NCI-H345 treated with DMSO at 0.1 percent for 48 hours (cell line): ENCODE measurements around the gene TEX2.

ENCODE experiments used
- DNase-seq: peaks from one replicate; lab custom pipeline; 2025; ENCODE audit not compliant: unreplicated experiment; lab: John Stamatoyannopoulos, UW

TEX2 gene

DNA sequence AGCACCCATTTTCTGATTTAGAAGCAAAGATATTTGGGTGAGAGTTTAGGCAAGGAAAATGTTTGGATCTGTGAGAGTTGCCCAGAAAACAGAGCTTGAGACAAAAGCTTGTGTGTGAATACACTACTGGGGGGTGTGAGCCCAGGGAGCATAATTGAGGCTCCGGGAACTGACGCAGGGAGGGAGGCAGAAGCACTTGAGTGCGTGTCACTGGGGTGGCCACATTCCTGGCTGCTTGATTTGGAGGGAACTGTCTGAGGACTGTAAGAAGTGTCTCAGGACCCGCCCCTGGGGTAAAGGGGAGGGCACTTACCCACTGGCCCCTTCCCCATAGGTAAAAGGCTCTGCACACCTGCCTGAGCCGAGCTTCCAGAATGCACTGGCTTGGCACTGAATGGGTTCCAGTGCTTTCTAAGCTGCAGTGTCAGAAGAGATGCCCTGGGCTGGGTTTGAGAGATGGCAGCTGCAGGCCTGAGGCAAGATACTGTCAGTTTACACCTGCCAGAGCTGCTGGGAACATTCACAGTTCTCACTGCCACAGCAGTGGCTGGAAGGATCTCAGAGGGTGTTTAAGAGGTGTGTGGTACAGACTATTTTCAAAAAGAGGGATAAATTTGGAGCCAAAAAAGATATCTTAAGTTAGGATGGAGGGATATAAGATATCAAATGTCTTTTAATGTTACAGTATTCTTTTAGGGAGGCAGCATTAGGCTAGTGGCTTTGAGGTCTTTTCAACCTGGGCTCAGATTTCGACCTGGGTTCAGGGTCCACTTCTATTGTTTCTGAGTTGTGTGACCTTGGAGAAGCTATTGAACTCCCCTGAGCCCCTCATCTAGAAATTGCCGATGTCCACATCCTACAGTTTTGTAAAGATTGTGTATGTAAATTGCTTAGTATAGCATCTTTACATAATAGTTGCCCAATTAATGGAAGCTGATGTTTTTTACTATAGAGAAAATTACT is 6.9 kb upstream of the TEX2 start:
- DNase-seq = no peak

DNA sequence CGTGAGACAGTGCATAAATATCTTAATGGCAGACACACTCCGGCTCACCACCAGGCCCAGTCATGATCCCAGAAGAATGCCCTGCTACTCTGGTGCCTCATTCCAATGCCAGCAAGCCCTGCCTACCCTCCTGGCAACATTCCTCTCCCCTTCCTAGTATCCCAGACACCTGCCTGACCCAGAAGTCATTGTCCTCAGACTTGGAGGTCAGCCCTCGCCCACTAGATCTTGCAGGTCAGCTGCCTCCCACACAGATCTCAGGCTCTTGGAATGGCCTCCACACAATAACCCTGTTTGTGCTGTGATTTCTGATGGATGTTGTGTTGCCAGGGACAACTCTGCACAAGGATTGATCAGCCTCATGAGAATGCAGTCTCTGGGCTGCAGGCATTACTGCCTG is 1.8 kb upstream of the TEX2 start:
- DNase-seq = no peak

DNA sequence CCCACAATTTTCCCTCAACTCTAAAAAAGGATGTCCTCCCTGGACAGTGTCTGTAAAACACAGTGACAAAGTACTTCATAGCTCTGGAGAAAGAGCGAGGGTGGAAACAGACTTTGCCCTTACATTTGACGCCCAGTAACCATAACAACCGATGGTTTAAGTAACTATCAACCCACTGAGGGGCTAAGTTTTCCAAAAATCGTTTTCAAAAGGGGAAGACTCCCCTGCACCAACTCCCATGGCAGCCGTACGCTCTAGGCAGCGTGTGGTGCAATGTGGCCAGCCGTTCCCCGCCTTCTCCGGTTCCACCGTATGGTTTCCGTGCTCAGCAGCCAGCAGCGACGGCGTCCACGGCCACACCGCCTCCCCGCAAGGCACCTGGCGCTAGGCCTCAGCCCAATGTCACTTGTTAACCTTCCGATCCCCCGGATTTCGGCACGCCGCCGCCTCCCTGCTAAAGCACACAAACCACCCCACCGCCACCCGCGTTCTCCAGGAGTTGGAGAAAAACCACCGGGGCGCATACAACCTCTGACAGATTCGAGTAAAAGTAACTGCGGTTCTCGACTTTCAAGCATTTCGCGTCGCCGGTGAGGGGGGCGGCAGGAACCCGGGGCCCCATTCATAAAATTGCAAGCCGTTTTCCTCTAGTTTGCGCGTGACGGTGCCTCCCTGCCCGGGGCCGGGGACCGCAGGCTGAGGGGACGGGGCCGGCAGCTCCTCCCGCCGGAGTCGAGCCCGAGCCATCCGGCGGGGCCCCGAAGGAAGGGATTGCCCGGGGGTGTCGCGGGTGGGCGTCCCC is 661 bp downstream of the TEX2 start:
- no peak for DNase-seq

DNA sequence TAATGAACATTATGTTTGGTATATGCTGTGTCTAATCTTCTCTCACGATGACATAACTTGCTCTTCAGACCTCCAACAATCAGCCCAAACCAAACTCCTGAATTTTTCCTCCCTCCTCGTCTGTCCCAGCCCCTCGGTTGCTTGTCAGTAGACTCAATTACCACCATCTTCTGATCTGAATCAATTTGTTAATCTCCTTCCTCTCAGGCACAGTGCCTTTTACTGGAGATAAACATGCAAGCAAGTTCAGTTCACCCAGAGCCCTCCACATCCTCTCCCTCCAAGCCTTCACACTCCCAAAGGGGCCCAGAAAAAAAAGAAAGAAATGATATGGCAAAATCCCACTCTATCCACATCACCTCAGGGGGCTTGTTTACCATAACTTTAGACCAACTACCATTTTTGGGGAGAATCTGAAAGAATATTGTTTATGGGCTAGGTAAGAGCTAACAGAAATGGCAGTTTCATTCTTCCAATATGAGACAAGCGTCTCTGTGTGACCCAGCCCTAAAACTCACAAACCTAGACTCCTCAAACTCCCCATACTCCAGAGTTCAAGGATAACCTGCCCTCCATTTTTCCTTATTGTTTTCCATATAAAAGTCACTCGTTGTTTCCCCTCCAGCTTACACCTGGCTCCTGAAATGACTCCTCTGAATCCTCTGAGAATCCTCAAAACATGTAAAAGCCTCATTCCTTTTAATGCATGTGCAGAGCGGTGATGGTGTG is 1.5 kb downstream of the TEX2 start:
- no peak for DNase-seq

DNA sequence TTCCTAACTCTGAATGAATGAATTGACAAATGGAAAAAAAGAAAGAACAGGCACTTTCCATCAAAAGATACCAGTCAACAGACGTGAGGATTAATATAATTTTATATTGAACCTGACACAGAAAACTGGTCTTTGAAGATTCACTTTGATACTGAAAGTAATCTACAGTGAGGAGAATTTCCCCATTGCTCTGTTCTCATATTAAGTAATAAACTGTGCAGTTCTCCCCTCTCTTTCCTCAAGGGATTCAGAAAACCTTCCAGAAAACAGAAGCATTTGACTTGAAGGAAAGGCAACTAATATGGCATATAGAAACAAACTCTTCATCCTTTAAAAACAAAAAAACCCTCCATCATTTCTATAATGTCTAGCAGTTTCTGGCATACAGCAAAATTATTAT is 2.2 kb downstream of the TEX2 start:
- no peak for DNase-seq

DNA sequence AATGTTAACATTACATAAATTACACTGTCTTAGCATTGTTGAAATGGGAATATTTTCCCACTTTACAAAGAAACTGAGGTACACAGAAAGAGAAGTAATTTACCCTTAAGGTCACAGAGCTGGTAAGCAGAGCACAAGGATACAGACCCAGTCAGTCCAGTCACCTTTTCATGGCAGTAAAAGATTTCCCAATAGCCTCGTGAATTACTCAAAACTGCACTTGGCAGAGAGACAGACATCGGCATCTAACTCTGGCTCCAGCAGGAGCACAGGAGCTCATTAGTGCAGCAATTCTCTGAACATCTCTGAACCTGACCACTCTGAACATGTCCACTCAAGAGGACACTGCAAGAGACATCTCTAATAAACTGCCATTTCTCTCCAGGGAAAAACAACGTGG is 3.1 kb downstream of the TEX2 start:
- no peak for DNase-seq

DNA sequence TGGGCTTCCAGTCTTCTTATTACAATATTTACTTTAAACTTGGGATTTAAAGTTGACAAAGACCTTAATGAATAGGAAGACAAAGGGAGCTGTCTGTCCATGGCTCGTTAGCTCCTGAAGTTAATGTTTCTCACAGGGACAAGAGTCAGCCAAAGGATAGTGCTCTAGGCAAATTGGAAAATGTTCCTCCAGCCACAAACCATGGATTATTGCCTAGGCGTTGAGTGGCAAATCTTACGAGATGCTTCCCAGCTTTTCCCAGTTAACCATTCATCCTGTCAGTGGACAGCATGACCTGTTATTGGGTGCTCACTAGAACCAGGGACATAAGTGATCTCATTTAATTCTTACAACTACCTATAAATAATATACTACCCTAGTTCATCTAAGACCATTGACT is 3.6 kb downstream of the TEX2 start:
- DNase-seq = no peak

DNA sequence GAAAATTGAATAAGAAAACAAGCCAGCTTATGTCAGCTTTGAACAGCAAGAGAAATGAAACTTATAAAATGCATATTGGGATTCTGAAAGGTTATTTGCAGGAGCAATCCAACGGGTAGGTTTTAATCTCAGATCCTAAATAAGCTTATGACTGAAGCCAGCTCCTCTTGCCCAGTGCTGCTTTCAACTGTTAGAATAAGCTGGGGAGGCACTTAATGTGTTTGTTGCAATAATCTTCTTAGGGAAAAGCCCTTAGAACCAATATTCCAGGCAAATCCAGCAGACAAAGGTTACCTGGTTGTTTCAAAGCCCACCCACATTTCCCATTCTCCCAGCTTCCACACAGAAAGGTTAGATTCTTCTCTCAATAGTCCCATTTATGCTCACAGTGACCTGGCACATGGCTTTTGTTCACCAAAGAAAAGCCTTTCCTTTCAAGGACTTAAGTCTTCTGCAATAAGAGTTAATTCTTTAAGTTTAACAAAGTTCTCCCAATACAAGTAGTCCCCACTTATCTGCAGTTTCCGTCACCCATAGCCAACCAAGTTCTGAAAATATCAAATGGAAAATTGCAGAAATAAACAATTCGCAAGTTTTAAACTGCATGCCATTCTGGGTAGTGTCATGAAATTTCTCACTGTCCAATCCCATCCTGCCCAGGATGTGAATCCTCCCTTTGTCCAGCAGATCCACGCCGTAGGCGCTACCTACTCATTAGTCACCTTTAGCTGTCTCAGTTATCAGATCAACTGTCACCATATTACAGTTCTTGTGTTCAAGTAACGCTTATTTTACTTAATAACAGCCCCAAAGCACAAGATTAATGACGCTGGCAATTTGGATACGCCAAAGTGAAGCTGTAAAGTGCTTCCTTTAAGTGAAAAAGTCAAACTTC is 5.9 kb downstream of the TEX2 start:
- no peak for DNase-seq

DNA sequence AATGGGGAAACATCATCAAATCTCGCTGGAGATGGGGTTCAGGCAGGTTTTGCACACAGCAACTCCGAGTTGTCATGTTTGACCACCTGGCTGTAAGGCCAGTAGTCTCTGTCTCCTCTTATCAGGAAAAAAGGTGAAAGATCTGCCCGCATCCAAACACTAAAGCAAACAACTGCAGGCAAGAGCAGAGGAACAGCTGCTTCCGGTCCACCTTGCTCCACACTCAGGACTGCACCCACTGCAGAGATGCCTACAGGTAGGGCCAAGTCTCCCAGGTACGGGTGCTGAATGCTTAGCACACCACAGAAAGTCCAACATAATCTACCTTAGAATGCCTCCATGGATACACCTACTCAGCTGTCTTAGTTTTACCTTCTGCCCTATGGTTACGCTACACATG is 7.3 kb downstream of the TEX2 start:
- DNase-seq = no peak

DNA sequence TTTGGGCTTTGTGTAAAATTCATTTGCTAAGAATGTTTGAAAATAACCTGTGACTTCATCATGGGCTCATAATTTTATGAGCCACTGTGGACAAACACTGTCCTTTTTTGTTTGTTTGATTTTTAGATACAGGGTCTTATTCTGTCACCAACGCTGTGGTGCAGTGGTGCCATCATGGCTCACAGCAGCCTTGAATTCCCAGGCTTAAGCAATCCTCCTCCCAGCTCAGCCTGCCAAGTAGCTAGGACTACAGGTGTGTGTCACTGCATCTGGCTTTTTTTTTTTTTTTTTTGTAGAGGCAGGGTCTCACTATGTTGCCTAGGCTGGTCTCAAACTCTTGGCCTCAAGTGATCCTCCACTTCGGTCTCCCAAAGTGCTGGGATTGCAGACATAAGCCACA is 8.3 kb downstream of the TEX2 start:
- DNase-seq = no peak

DNA sequence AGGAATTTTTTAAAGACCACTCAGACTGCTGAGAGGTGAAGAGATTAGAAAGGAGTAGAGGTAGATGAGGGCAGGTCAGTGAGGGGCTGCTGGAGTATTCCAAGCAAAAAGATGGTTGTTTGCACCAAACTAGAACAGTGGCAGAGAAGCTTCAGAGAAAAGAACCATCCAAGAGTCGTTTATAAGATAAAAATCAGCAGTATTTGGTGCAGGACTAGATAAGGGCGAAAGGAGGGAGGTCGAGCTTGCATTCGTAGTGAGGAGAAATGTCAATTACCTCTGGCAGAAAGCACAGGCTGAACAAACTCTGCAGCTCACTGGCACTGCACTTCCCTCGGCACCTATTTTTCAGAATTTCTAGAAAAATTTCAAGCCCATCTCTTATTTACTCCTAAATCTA is 9.6 kb downstream of the TEX2 start:
- no peak for DNase-seq

DNA sequence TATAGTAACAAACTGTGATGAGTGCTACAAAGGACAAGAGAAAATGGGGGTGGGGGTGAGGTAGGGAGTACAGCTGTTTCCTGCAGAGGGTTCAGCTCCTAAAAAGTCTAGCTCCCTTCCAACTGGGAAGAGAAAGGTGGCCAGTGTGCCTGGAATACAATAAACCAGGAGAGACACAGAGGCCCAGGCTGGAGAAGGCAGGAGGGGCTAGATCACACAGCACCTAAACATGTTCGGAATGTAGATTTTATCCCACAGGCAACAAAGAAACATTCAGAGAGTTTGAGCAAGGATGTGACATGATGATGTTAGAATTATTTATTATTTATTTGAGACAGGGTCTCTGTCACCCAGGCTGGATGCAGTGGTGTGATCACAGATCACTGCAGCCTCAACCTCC is 10.2 kb downstream of the TEX2 start:
- DNase-seq = no peak

DNA sequence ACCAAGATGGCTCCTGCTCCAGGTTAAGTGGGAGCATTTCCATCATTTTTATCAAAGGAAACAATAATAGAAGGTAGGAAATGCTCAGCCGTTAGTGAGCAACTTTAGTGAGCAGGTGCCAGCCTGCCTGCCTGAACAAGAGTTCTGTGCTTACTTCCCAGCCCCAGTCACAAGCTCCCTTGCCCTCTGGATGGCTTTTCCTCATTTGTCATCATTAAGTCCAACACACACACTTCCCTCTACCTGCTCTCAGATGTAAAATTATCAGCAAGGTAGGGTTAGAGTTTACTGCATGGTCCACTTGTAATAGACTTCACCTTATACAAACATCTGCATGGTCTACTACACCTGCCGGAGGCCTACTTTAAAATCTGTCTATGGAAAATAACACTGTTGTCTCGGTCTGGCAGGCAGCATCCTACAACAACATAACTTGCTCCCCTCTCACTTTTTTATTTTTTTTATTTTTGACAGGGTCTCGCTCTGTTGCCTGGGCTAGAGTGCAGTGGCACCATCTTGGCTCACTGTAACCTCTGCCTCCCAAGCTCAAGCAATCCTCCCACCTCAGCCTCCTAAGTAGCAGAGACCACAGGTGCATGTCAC is 12.7 kb downstream of the TEX2 start:
- DNase-seq = no peak

DNA sequence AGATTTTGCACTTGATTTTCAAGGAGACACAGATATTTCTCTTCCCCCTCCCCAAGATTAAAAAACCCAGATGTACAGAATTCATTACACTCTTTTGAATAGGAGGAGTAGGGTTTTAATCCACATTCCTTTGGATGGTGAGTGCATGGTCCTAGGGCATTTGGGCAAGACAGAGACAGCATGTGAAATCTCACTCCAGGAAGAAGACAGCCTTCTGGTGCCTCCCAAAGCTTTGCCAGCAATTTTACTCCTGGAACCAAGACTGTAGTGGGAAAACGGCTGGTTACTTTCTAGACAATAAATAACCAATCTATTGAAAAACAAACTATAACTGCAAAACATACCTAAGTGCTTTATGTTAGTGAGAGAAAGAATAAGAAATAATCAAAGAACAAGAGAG is 15.2 kb downstream of the TEX2 start:
- no peak for DNase-seq

DNA sequence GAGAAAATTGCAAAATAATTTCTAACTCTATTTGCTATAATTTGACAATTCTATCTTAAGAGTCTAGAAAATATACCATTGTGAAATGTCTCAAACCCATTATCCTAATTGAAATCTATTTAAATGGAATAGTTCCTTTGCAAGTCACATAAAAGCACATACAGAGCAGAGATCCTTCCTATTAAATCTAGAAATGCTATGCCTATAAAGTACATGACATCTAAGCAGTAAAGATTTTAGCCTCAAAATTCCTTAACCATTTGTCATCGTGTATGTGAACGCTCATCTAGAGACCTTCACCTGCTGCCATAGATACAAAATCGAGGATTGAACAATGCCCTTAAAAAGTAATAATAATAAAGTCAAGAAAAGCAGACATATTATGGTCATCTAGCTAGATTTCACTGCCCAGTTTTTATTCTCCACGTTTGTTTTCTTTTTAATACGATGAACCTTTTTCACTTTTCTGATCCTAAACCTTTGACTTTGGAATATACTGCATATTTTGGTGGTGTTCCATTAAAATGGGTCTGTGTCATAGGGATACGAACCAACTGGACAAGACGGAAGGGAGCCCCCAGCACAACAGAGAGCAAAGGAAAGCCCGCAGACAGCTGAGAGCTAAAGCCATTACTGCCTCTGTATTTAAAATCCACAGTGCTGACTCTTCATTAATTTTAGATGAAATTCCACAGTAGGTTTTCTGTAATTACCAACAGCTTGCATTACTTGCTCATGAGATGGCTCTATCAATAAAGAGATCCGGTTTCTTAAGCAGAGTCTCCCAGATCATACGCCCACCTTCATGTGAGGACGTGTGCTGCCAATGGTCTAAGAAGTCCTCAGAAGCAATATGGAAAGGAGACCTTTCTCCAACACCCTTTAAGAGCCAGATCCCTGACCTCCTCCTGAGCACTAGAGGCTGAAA is 17.6 kb downstream of the TEX2 start:
- DNase-seq = no peak

DNA sequence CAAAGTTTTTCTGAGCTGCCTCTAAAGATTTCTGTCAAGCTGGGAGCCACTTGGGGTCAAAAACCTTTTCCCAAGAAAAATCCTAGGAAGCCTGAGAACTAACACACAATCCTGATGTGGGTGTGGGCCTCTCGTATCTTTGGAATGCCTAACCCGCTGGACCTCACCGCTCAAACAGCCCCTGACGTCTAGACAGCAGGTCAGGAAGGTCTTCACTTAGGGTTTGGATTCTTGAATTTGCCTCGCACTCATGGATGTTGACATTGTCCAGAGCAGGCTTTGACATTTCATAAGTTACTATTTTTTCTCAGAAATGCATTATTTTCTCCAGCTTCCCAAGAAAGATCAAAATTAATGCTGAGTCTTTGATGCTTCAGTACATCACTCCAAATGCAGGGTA is 18.9 kb downstream of the TEX2 start:
- no peak for DNase-seq

DNA sequence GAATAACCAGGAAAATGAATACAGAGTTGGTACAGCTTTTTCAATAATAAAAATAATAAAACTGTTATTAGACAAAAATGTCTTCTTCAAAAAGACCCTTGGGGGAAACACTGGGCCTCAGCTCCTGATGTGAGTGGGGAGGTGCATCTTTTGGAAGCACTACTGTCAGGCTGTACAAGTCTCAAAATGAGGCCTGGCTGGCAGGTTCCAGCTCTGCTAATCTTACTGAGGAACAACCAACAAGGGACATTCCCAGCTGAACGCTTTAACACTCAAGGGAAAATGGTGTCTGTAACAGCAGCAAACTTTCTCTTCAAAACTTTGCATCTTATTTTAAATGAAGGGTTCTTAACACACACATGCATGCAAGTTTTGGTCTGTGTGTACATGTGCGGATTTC is 19.7 kb downstream of the TEX2 start:
- no peak for DNase-seq

DNA sequence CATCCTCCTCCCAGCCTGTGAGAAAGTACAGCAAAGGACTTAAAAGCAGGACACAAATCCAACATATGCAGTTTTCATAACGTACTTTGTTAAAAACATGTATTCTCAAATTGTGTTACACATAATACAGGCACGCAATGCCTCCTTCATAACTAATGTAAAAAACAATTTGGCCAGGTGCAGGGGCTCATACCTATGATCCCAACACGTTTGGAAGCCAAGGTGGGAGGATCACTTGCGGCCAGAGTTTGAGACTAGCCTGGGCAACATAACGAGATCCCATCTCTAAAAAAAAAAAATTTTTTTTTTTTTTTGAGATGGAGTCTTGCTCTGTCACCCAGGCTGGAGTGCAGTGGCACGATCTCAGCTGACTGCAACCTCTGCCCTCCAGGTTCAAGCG is 20.4 kb downstream of the TEX2 start:
- DNase-seq = no peak

DNA sequence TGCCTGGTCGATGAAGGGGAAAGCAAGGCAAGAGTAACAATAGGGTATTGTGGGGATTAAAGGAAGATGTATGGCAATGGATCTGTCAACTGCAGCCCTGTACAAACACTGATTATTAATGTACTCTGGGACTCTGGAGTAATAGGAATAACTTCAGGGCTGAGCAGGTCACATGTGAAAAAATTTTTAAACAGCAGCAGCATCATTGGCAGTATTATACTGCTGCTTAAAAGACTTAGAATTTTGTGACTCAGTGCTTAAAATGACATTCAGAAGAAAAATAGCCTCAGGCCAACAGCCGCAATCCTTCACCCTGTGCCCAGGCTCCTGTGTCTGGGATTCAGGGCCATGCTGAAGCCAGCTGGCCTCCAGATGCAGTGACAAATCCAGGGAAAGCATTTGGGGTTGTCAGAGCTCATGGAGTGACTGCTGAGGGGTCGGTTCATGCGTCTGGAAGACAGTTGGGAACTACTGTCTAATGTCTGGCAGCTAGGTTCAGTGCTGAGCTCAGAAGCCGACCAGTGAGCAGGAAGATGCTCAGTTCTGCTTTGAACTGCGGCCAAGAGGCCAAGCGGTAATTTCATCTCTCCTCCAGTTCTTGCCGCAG is 22.2 kb downstream of the TEX2 start:
- no peak for DNase-seq
